GM20000 (cell line): ENCODE results near the gene ARSA.

Source experiments
- DNase-seq: peaks from one replicate; pipeline ENCODE4 v3.0.0; 2012; ENCODE audit warnings: low spot score
- TF ChIP-seq, protein P1 (sequence below): IDR thresholded peaks from 2 replicates; pipeline ENCODE4 v1.5.1; 2012; ENCODE audit warnings: mild to moderate bottlenecking, control low read depth; ENCODE audit errors: extremely low read depth, missing control alignments

ARSA gene

DNA sequence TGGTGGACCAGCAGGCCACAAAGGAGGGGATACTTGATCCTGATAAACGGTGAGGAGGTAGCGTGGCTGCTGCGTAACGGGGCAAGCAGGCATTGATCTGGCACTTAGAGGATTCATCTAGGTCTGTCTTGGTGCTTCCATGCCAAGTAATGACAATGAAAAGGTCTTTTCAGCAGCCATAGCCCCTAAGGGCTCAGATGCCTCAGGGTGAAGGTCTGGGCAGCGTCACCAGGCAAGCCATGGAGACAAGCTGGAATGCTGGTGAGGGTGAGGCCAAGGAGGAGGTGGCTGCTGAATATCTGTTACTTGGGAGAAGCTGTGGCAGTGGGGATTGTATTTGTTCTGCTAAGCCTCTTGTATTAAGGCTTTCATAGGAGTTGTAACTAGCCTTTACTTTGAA lies 40.5 kb downstream of the ARSA start:
- TF ChIP-seq, protein P1, sequence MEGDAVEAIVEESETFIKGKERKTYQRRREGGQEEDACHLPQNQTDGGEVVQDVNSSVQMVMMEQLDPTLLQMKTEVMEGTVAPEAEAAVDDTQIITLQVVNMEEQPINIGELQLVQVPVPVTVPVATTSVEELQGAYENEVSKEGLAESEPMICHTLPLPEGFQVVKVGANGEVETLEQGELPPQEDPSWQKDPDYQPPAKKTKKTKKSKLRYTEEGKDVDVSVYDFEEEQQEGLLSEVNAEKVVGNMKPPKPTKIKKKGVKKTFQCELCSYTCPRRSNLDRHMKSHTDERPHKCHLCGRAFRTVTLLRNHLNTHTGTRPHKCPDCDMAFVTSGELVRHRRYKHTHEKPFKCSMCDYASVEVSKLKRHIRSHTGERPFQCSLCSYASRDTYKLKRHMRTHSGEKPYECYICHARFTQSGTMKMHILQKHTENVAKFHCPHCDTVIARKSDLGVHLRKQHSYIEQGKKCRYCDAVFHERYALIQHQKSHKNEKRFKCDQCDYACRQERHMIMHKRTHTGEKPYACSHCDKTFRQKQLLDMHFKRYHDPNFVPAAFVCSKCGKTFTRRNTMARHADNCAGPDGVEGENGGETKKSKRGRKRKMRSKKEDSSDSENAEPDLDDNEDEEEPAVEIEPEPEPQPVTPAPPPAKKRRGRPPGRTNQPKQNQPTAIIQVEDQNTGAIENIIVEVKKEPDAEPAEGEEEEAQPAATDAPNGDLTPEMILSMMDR: no peak
- no peak for DNase-seq

DNA sequence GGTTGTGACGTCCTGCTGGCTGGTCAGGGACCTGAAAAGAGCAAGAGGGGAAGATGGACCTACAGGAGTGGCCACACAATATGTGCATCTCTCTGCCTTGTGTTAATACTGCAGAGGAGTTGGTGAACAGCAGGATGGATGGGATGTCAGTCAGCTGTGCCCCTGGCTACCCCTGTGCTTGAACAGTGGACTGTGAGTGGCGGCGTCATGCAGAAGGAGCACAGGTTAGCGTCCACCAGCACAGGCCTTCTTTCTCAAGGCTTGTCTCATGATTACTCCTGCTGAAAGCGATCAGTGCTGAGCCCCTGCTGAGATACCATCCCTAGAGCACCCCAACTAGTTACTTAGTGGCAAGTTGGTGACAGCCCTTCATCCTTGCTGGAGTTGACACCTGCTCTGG lies 41.5 kb downstream of the ARSA start:
- TF ChIP-seq, protein P1: no peak
- no peak for DNase-seq

DNA sequence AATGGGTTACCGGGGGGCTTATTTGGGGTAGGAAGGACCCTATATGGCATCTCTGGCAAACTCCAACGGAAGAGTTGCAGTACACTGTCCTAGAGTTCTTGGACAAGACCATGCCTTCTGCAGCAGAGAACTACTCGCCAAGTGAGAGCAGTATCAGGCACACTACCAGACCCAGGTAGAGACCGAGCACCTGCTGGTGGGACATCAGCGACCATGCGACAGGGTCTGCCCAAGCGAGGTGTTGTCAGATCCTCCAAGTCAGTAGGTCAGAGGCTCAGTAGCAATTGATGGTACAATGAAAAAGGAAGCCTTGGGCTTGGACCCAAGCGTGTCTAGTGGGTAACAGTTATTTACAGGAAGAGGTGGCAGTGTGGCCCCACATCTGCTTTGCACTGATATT lies 42.2 kb downstream of the ARSA start:
- no peak for DNase-seq
- TF ChIP-seq, protein P1: no peak

DNA sequence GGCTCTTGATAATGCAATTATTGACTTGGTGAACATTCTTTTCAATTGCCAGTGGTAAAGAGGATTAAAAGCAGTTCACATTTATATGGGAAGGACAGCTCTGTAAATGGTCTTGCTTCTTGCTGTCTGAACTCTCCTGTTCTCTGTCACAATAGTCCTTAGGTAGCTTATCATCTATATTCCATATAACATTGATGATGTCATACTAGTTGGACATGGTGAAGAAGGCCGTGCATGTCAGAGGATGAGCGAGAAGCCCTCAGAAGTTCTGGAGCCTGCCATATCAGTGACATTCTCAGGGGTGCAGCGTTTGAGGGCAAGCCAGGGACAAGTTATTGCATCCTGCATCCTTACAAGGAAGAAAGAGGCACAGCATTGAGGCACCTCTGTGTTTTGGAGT lies 42.7 kb downstream of the ARSA start:
- DNase-seq: no peak
- TF ChIP-seq, protein P1: no peak

DNA sequence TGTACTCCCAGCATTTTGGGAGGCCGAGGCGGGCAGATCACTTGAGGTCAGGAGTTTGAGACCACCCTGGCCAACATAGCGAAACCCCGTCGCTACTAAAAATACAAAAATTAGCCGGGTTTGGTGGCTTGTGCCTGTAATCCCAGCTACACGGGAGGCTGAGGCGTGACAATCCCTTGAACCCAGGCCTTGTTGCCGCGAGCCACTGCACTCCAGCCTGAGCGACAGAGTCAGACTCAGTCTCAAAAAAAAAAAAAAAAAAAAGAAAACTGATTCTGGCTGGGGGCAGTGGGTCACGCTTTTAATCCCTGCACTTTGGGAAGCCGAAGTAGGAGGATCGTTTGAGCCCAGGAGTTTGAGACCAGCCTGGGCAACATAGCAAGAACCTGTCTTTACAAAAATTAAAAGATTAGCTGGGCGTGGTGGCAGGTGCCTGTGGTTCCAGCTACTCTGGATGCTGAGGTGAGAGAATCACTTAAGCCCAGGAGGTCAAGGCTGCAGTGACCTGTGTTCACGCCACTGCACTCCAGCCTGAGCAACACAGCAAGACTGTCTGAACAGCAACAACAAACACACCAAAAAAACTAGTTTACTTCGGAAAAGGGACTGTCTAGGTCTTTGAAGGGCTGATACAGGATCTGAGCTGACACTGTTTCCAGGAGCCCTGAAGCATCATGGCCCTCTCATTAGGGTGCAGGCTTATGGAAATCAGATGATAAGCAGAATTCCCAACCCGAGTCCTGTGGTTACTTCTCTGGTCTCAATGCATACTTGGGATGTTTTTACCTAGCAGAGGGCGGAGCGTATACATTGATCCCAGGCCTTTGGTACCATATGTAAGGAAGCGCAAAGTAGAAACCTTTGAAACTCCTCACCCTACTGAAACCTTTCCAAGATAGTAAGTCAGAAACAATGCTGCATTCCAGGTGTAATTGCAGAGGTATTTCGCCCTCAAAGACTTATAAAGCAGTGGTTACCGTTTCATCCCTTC lies 43.6 kb downstream of the ARSA start:
- DNase-seq: no peak
- TF ChIP-seq, protein P1: no peak

GRCh38 chr22:50583294-50583861 lies 44.6 kb downstream of the ARSA start:
- TF ChIP-seq, protein P1: no peak
- DNase-seq: no peak
